NOMO-1 (cell line): ENCODE measurements around the gene RAB3A.
"Not testable (repeated sequence)": the region's sequence is repeated elsewhere in the genome, so short reads cannot be mapped to it uniquely, and the experiment has no call there.

Source experiments
- DNase-seq, 2 experiments: peaks; one replicate each; lab custom pipeline; 2025; ENCODE audit not compliant: unreplicated experiment in 2 of 2; lab: John Stamatoyannopoulos, UW

The RAB3A gene

DNA sequence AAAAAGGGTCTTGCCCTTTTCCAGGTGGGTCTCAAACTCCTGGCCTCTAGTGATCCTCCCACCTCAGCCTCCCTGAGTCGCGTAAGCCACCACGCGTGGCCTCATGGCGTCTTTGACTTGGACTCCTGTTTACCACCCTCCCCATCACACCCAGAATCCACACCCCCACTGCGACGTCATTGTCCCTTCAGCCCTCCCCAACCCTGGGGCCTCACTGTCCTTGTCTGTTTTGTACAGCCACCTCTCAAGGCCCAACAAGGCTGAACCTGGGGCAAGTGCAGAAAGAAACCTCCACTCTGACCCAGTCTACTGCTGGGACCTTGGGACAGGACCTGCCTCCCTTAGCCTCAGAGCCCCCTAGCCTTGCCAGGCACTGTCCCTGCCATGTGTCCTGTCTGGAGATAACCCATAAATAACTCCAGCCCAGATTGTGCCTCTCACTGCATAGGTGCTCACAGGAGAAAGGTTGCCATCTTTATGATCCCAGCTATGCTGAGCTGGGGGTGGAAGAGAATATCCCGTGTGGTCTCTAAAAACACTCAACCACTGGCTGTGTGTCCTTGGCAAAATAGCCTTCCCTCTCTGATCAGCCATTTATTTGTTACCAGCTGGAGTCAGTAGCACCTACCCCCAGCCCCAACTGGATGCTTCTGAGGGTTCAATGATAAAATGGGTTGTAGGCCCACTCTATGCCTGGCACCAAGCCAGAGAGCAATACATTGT lies 32.1 kb downstream of the RAB3A start:
- no peak for DNase-seq

DNA sequence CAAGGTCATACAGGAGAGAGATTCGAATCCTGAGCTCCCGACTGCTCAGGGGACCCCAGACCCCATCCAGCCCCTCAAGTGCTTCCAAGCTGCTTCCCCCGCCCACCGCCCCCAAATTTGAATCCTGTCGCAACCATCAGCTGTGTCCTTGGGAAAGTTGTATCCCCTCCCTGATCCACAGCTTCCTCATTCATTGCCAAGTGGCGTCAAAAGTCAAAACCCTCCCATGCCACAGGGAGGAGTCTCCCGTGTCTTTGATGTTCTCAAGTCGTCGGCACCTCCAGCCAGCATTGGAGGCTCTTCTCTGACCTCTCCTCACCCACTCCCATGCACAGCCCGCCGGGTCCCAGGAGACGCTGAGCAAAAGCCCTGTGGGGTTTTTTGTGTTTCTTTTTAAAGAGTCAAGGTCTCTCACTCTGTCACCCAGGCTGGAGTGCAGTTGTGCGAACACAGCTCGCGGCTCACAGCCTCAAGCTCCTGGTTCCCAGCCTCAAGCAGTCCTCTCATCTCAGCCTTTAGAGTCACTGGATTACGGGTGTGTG lies 33.1 kb downstream of the RAB3A start:
- DNase-seq = peak in 1 of 2 experiments; percentile 45

DNA sequence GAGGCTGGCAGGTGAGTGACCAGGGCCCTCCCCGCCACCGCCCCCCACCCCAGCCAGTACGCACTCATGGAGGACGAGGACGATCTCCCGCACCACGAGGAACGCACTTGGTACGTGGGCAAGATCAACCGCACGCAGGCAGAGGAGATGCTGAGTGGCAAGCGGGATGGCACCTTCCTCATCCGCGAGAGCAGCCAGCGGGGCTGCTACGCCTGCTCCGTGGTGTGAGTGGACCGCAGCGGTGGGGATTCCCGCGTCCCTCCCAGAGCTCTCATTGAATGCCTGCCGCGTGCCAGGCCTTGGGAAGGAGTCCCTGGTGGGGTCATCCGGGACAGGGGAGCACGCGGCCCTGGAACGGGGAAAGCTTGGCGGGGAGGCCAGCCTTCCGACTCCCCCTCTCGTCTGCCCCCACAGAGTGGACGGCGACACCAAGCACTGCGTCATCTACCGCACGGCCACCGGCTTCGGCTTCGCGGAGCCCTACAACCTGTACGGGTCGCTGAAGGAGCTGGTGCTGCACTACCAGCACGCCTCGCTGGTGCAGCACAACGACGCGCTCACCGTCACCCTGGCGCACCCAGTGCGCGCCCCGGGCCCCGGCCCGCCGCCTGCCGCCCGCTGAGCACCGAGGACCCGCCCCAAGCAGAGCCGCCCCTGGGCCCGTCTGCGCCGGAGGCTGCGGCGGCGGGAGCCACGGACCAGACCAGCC lies 35.0 kb downstream of the RAB3A start:
- DNase-seq = no peak

DNA sequence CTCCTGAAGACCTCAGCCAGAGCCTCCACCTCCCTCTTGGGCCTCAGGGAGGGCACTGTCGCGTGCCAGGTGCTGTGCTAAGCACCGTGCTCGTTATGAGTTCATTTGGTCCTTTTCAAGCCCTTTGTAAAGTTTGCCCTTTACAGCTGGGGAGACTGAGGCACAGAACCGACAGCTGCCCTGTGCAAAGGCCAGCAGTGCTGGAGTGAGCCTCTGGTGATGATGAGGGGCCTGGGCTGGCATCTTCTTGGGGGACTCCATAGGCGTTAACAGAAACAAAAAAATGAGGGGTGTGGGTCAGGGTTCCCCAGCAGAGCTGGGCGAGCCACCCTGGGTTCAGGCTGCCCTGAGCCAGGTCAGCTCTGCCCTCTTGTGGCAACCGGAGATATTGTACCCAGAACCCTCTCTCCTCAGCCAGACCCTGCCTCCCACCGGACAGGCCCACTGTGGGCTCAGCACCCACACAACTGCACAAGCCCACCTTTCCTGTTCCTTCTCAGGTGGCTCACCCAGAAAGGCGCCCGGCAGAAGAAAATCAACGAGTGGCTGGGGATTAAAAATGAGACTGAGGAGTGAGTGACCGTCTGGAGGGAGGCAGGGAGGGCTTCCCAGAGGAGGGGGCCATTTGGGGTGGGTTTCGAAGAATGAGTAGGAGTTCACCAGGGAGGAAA lies 35.7 kb downstream of the RAB3A start:
- peak in 1 of 2 experiments; percentile 30 for DNase-seq

DNA sequence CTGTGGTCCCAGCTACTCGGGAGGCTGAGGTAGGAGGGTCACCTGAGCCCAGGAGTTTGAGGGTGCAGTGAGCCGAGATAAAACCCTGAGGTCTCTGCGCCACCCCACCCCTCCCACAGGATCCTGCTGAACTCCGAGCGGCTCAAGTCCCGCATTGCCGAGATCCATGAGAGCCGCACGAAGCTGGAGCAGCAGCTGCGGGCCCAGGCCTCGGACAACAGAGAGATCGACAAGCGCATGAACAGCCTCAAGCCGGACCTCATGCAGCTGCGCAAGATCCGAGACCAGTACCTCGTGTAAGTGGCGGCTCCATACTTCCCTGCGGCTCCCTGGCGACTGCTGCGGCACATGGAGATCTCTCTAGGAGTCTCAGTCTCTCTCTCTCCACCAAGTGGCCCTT lies 36.8 kb downstream of the RAB3A start:
- DNase-seq = no peak

DNA sequence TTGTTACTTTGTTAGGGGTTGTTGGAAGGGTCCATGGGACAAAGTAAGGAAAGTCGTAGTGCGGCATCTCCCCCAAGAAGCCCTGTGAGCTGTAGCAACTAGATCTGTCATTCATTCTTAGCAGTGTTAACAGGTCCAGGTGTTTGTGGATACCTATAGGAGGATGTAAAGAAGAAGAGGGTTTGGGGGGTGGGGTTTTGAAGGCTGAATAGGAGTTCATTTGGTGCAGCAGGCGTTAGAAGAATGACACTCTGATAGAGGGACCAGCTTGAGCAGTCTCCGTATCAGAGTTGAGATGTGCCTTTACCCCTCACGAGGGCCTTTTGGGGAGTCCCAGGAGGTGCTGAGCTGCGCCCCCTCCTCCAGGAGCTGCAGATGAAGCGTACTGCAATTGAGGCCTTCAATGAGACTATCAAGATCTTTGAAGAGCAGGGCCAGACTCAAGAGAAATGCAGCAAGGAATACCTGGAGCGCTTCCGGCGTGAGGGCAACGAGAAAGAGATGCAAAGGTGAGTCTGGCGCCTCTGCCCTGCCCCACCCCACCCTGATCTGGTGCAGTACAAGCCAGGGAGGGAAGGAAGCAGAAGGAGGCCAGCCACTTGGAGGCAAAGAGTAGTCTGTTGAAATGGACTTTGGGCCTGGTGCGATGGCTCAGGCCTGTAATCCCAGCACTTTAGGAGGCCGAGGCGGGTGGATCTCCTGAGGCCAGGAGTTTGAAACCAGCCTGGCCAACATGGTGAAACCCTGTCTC lies 37.9 kb downstream of the RAB3A start:
- DNase-seq = no peak

DNA sequence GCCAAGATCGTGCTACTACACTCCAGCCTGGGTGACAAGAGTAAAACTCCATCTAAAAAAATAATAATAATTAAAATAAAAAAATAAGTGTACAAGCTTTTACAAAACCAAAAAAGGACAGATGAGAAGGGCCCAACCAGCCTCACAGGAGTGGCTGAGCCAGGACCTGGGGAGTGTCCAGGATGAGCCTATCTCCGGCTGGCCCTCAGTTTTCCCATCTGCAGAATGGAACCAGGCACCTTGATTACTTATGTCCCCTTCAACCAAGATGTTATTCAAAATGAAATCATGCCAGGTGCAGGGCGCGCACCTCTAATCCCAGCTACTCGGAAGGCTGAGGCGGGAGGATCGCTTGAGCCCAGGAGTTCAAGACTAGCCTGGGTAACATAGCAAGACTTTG lies 39.8 kb downstream of the RAB3A start:
- DNase-seq = no peak

DNA sequence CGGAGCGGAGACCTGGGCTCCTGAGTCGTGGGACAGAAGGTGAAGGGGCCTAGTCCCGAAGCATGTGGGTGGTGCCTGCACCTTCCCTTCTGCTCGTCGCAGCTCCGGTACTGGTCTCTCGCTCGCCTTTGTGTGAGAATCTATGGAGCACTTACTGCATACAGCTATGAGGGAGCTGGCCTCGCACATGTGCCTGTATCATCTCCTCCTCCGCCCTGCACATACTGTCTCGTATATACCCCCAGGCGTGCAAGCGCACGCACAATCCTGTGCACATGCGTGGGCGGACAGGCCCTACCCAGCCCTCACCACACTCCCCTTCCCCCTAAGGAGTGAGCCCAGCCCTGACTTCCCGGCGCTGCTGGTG lies 42.2 kb downstream of the RAB3A start:
- DNase-seq = no peak

DNA sequence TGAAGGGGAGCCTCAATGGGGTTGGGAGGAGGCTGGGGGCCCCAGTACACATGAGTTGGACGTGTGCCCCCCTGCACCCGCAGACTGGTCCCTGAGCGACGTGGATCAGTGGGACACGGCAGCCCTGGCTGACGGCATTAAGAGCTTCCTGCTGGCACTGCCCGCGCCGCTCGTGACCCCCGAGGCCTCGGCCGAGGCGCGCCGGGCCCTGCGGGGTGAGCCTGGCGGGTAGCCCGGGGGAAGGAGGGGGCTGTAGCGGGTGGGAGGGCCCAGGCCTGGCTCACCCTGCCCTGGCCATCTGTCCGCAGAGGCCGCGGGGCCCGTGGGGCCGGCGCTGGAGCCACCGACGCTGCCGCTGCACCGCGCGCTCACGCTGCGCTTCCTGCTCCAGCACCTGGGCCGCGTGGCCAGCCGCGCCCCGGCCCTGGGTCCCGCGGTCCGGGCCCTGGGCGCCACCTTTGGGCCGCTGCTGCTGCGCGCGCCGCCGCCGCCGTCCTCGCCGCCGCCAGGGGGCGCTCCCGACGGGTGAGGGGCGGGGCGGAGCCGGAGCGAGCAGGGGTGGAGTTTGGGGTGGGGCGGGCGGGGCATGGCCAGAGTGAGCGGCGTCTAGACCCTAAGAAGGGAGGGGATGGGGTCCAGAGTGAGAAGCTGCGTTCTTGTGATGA lies 42.7 kb downstream of the RAB3A start:
- peak; percentile 29 to 72 for DNase-seq

DNA sequence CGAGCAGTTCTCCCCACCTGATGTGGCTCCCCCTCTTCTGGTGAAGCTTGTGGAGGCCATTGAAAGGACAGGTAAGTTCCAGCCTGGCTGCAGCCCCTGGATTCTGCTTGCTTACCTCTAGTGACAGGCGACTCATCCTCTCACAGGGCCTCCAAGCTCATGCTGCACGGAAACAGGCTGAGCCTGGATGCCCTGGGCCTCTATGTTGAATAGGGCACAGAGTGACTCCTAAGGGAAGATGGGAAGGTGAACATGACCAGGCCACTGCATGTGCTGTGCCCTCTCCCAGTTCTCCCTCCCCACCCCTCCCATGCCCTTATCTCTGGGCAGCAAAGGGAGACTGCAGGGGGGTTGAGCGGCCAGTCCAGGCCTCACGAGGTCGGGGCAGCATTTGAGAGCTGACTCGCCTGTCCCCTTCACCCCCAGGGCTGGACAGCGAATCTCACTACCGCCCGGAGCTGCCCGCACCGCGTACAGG lies 43.3 kb downstream of the RAB3A start:
- DNase-seq = no peak

DNA sequence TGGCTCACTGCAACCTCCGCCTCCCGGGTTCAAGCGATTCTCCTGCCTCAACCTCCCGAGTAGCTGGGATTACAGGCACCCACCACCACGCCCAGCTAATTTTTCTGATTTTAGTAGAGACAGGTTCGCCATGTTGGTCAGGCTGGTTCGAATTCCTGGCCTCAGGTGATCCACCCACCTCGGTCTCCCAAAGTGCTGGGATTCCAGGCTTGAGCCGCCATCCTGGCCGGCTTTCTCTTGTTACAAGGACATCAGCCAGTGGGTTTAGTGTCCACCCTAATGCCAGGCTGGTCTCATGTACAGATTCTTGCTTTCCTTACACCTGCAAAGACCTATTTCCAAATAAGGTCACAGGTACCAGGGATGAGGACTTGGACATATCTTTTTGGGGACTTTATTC lies 44.0 kb downstream of the RAB3A start:
- no peak for DNase-seq

DNA sequence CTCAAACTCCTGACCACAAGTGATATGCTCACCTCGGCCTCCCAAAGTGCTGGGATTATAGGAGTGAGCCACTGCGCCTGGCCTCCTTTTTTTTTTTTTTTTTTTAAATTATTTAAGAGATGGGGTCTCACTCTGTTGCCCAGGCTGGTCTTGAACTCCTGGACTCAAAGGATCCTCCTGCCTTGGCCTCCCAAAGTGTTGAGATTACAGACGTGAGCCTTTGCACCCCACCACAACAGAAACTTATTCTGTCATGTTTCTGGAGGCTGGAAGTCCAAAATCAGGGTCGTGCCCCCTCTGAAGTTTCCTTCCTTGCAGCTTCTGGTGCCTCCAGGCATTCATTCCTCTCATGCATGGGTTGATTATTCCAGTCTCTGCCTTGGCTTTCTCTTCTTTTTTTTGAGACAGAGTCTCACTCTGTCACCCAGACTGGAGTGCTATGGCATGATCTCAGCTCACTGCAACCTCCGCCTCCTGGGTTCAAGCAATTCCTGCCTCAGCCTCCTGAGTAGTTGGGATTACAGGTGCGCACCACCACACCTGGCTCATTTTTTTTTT lies 44.7 kb downstream of the RAB3A start:
- DNase-seq = not testable (repeated sequence)

DNA sequence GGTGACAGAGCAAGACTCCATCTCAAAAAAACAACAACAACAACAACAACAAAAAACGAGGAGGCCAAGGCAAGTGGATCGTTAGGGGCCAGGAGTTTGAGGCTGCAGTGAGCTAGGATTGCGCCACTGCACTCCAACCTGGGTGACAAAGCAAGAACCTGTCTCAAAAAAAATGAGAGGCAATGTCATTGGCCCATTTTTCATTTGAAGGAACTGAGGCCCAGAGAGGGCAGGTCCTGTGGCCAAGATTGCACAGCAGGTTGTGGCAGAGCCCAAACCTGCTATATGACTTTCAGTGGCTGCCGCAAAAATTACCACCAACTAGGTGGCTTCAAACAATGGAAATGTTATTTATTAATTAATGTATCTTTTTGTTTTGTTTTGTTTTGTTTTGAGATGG lies 45.4 kb downstream of the RAB3A start:
- DNase-seq = no peak

DNA sequence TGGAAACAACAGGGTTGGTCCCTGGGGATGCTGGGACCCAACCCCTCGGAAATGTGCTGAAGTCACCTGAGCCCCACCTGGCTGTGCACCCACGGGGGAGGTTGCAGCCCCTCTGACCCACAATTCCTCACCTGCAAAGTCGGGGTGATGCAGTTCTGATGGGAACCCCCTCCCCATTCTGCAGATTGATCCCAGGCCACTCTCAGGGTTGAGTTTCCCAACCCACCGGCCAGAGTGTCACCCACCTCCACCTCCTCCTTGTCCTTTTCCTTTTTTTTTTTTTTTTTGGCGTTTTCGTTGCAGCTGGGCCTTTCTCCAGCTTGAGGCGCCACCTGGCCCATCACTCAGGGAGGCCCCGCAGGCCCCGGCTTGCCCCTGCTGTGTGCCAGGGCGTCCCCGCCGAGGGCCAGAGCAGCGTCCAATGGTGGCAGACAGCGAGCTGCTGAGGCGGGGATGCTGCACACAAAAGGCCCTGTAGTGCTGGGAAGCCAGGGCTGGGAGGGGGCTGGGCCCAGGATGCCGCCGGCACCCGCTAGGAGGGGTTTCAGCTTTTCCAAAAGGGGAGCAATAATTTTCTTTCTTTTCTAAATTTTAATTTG lies 46.3 kb downstream of the RAB3A start:
- no peak for DNase-seq

DNA sequence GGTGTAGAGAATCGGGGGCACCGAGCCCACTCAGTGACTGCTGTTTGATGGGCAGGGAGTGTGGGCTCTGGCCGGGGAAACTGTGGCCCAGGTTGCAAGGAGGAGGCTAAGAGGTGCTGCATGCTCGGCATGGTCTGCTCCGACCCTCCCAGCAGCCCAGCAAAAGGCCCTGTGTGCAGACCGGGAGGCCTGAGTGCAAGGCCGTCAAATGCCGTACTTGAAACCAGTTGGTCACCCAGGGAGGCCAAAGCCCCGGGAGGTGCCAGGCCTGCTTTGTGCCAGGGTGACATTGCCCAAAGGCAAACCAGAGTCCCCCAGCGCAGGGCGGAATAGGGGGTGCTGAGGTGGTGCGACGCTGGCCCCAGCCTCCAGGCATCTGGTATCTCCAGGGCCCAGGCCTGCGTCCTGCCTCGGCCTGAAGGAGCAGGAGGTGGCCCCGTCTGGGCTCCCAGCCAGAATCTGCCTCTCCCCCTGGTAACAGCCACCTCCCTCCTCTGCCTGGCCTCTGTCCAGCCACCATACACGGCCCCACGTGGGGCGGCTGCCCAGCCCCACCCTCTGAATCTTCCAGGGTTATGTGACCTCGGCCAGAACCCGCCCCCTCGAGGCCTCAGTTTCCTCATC lies 46.9 kb downstream of the RAB3A start:
- DNase-seq = no peak

DNA sequence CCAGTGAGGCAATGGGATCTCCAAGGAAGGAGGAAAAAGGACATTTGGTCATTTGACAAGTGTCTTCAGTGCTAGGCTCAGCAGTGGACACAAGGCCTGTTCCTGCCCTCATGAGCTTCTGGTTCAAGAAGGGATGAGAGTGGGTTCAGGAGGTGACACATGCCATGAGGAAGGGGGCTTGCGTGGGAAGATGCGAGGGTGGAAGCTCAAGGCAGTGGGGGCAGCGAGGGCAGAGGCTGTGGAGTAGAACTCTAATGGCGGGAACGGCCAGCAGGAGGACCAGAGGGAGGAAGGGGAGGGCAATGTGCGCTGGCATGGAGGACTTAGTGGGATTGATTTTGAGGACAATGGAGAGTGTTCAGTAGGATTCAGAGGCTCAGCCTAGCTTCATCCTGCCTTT lies 47.6 kb downstream of the RAB3A start:
- DNase-seq = no peak

DNA sequence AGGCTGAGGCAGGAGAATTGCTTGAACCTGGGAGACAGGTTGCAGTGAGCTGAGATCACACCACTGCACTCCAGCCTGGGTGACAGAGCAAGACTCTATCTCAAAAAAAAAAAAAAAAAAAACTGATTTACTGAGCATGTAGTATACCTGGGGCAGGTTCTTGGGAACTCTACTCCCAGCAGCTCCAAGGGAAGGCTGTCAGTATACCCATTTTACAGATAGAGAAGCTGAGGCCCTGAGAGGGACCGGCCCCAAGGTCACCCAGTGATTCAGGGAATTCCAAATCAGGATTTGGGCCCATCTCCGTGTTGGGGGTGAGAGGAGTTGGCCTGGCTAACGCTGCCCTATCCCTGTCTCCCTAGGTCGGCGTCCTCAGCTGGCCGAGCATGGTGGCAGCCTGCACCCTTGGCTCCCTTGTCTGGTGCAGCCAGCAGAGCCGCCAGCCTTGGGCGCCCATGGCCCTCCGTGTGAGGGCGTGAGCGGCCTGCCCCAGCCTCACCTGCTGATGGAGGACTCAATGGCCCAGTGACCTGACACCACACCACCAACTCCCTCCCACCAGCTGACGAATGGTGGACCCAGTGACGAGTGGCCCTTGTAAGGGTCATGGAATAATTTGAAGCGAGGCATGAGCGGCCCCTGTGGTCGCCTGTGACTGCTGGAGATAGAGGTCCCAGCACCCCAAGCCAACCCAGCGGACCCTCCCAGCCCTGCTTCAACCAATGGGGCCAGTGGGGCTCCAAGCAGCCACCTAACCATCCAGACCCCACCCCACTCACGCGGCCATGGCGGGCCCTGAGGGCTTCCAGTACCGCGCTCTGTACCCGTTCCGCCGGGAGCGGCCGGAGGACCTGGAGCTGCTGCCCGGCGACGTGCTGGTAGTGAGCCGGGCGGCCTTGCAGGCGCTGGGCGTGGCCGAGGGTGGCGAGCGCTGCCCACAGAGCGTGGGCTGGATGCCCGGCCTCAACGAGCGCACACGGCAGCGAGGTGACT lies 48.5 kb downstream of the RAB3A start:
- DNase-seq = no peak

DNA sequence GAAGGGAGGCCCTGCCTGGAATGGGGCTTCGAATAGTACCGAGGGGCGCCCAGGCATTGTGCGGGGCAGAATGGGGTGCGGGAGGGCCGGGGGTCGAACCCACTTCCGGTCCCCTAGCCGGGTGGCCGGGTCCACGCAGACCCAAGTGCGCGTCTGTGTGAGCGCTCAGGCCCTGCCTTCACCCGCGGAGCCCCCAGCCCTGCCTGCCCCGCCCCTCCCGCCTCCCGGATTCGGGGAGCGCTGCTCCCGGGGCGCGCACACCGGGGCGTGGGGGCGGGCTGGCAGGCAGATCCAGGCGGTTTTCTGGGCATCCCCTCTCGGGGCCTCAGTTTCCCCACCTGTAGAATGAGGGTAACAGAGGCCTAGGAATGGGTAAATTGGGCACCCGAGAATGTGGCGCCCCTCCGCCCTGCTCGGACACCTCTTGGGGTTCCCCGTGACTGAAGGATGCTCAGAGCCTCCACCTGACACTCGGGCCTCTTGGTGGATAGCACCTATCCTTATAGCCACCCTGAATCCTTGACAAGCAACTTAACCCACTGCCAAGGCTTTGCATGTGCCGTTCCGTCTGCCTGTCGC lies 50.2 kb downstream of the RAB3A start:
- no peak for DNase-seq
